GM12878 (cell line): Measurements from ENCODE around the gene NFATC1. TPM values are rescaled to one million over a fixed set of nuclear protein-coding genes. Genes with fewer than 3 reads are reported as not detected.

Source experiments
- ATAC-seq: fragments of 200-7000 bp; cut with Tn5 transposase; 3 replicates; pipeline ENCODE4 v1.9.1; 2020; ENCODE audit warnings: mild to moderate bottlenecking, moderate library complexity
- BruUV-seq: library from RNA; stranded (reverse); fragments of 400-500 nt; replicated peaks from 2 replicates; lab custom pipeline; 2021; lab: Mats Ljungman, UMichigan
- CTCF ChIA-PET: fragments of 300-600 bp; sonication (Branson Sonifier 250); formaldehyde crosslinking; extraction: SDS; loops from one replicate; lab custom pipeline; 2021; ENCODE audit warnings: inconsistent platforms; lab: Yijun Ruan, JAX
- POLR2A ChIA-PET: fragments of 350-600 bp; formaldehyde crosslinking; extraction: SDS; loops from one replicate; lab custom pipeline; 2021; ENCODE audit warnings: inconsistent platforms; lab: Charles Lee
- RAD21 ChIA-PET: fragments of 300-600 bp; sonication (Branson Sonifier 250); formaldehyde crosslinking; loops from one replicate; lab custom pipeline; 2023; ENCODE audit warnings: antibody characterized with exemption; ENCODE audit not compliant: unreplicated experiment; lab: Charles Lee
- SMC1A ChIA-PET: fragments of 300-600 bp; sonication (Branson Sonifier 250); formaldehyde crosslinking; loops from one replicate; lab custom pipeline; 2023; ENCODE audit not compliant: unreplicated experiment, uncharacterized antibody; lab: Charles Lee
- DNase-seq: peaks from one replicate; pipeline ENCODE4 v3.0.0-alpha.2; 2011; ENCODE audit warnings: low read depth, low spot score
- FAIRE-seq: peaks from 3 replicates; lab custom pipeline; 2011; peaks lifted over from hg19 to GRCh38; lab: Jason Lieb, UNC
- H2AFZ ChIP-seq: 2 replicates; pipeline ENCODE4 v1.6.0; 2011; ENCODE audit warnings: low read depth, low read length, control low read depth; ENCODE audit not compliant: control insufficient read depth
- H3K27ac ChIP-seq: 2 replicates; pipeline ENCODE4 v1.5.1; 2011; ENCODE audit warnings: control low read depth; ENCODE audit not compliant: control insufficient read depth, insufficient read depth
- H3K27me3 ChIP-seq, 2 experiments: replicated peaks in 1 of 2; 2 replicates each; pipeline versions ENCODE4 v1.6.0 to v1.6.1; 2011; ENCODE audit warnings: low read length in 1 of 2; ENCODE audit not compliant: control insufficient read depth in 2 of 2, insufficient read depth in 2 of 2
- H3K36me3 ChIP-seq, 2 experiments: 2 replicates each; pipeline ENCODE4 v1.5.1; 2011; ENCODE audit warnings: low read length in 1 of 2; ENCODE audit not compliant: control insufficient read depth in 2 of 2, insufficient read depth in 2 of 2
- H3K4me1 ChIP-seq: 2 replicates; pipeline ENCODE4 v1.6.1; 2011; ENCODE audit warnings: mild to moderate bottlenecking, low read length, moderate library complexity, mixed read lengths; ENCODE audit not compliant: control insufficient read depth, insufficient read depth
- H3K4me2 ChIP-seq: 2 replicates; pipeline ENCODE4 v1.6.0; 2011; ENCODE audit warnings: control low read depth; ENCODE audit not compliant: control insufficient read depth, insufficient read depth
- H3K4me3 ChIP-seq: fragments of 200-600 bp; sonication (generic); 2 replicates; pipeline ENCODE4 v1.5.1; 2016
- H3K79me2 ChIP-seq: 2 replicates; pipeline ENCODE4 v1.6.0; 2011; ENCODE audit warnings: low read length; ENCODE audit not compliant: control insufficient read depth, insufficient read depth
- H3K9ac ChIP-seq: 2 replicates; pipeline ENCODE4 v1.8.0; 2011; ENCODE audit warnings: low read length, control low read depth, mixed read lengths; ENCODE audit not compliant: control insufficient read depth, insufficient read depth
- H3K9me3 ChIP-seq: replicated peaks from 3 replicates; pipeline ENCODE4 v1.5.1; 2011; ENCODE audit warnings: mild to moderate bottlenecking, low read length; ENCODE audit not compliant: control insufficient read depth, insufficient read depth
- H4K20me1 ChIP-seq: 2 replicates; pipeline ENCODE4 v1.6.0; 2011; ENCODE audit not compliant: control insufficient read depth, insufficient read depth
- CREB1 ChIP-seq: IDR thresholded peaks from 2 replicates; pipeline ENCODE4 v1.6.1; 2012; ENCODE audit warnings: low read depth, mild to moderate bottlenecking, inconsistent platforms
- E4F1 ChIP-seq: fragments of 450-650 bp; IDR thresholded peaks from 2 replicates; pipeline ENCODE4 v1.6.1; 2018; ENCODE audit warnings: borderline replicate concordance, mild to moderate bottlenecking; ENCODE audit not compliant: partially characterized antibody
- TCF12 ChIP-seq: IDR thresholded peaks from 2 replicates; pipeline ENCODE4 v1.6.1; 2011; ENCODE audit warnings: low read depth, mild to moderate bottlenecking, low read length
- ZNF24 ChIP-seq: fragments of 450-650 bp; IDR thresholded peaks from 2 replicates; pipeline ENCODE4 v1.6.1; 2017; ENCODE audit warnings: antibody characterized with exemption, mild to moderate bottlenecking
- ZNF274 ChIP-seq: IDR thresholded peaks from one replicate; pipeline ENCODE4 v1.8.0; 2011; ENCODE audit not compliant: insufficient read length, insufficient read depth
- WGBS: methylation state at CpG from one replicate; pipeline ENCODE4 v1.1.6; 2016; ENCODE audit warnings: low lambda C conversion rate; ENCODE audit not compliant: insufficient replicate concordance, insufficient coverage; ENCODE audit errors: missing lambda C conversion rate; 5-methylcytosine and 5-hydroxymethylcytosine counted together
- in situ Hi-C: fragments of 300-500 bp; cut with MboI; formaldehyde crosslinking; loops from 9 replicates; pipeline ENCODE4 v1.14.3; 2018; ENCODE audit warnings: mixed read lengths
- intact Hi-C: fragments of 100-400 bp; cut with micrococcal nuclease; formaldehyde crosslinking; loops from one replicate; pipeline ENCODE4 v1.14.2; 2022; ENCODE audit not compliant: unreplicated experiment
- polyA plus RNA-seq, 11 experiments: library from polyadenylated mRNA; depleted of rRNA in 4 of 11; unstranded in 6 of 11; stranded (reverse) in 5 of 11; fragments of >200 nt; fragmentation: Nextera tagmentation in 4 of 11; fragmentation: Illumina TruSeq in 1 of 11; extraction: Ambion mirVana in 4 of 11; extraction: Trizol in 1 of 11; gene quantifications; 1 replicate in 1 of 11; 2 replicates in 10 of 11; pipeline versions ENCODE4 v1.2.1 to v1.2.3, GENCODE V29; 2011 to 2016; ENCODE audit warnings: inconsistent platforms in 2 of 11, missing spikeins in 2 of 11, low read depth in 1 of 11
- total RNA-seq, 4 experiments: library from RNA; depleted of rRNA in 3 of 4; stranded (reverse); fragments of >200 nt in 3 of 4; fragmentation: Illumina TruSeq in 1 of 4; extraction: Trizol in 1 of 4; gene quantifications; 2 replicates each; pipeline versions ENCODE4 v1.2.1 to v1.2.3, GENCODE V29; 2013 to 2021

The NFATC1 gene
- total and polyA plus RNA-seq, 10 of the 15 experiments (the other 5 are each of a cell fraction or from before 2014, with no cell fraction given): 0.84 to 20.8 (median 5.1) TPM

- Histone ChIP-seq H4K20me1 (no peaks in the 10 kb centered on the region), H3K4me1 (no peaks in the 10 kb centered on the region), H3K4me3 (no peak overlapping the region), H3K27me3 (no peaks in the 10 kb centered on the region), H2AFZ (no peak overlapping the region), H3K27ac (no peak overlapping the region), H3K36me3 (no peaks in the 10 kb centered on the region), H3K4me2 (no peak overlapping the region), H3K79me2 (no peaks in the 10 kb centered on the region), H3K9ac (no peak overlapping the region), H3K9me3 (no peaks in the 10 kb centered on the region)
- FAIRE-seq: no peak
- DNase-seq: no peak
- in situ Hi-C loops (no loop called here), intact Hi-C loops (loop anchor here (5.0 kb wide), 1 partner anchor 133 kb away; the partner anchor contains the start of gene NFATC1)
- ChIA-PET CTCF (interaction anchor here (0.8 to 6.4 kb wide), 8 partner anchors 64 to 168 kb away, joined by 3 to 48 read pairs (median 4); partner anchors contain the start of gene NFATC1), SMC1A (interaction anchor here (1.3 to 2.3 kb wide), 5 partner anchors 64 to 154 kb away, joined by 3 to 14 read pairs (median 5); no protein-coding TSS in a partner anchor), POLR2A (interaction anchor here (0.5 kb wide), 1 partner anchor 504 kb away, joined by 4 read pairs; the partner anchor contains the start of gene RBFA), RAD21 (interaction anchor here (1.3 to 1.8 kb wide), 4 partner anchors 132 to 155 kb away, joined by 4 read pairs; no protein-coding TSS in a partner anchor)
- no TSS peak for BruUV-seq
- no peak for ATAC-seq
- WGBS: 87% methylated on average over 24 of the region's 24 CpGs
- TF ChIP-seq CREB1 (no peak), ZNF24 (no peak), E4F1 (no peak), ZNF274 (no peak), TCF12 (no peak)
These were observed 134.3 kb downstream of the NFATC1 start for GRCh38 chr18:79529991-79530390.
